ENCODE measurements around the gene TMEM255A. TPM values are rescaled to one million over a fixed set of nuclear protein-coding genes. Genes with fewer than 3 reads are reported as not detected.
A peak's percentile ranks its signal among the peaks of the same experiment; 100 is the strongest.

The TMEM255A gene
- total RNA-seq, 1 donor from 2014 or later, result 0.30 TPM

GRCh38 chrX:120308558-120308957 lies 2.7 kb downstream of the TMEM255A start:
- no peak for DNase-seq (ENCODE audit: low read depth)

- DNase-seq (ENCODE audit: low read depth), result no peak
Measured at GRCh38 chrX:120306630-120307029, 4.6 kb downstream of the TMEM255A start.

- DNase-seq (ENCODE audit: low read depth), result no peak
Measured at GRCh38 chrX:120305531-120306141, 5.6 kb downstream of the TMEM255A start.

- no peak for DNase-seq (ENCODE audit: low read depth)
Measured at GRCh38 chrX:120304256-120304655, 7.0 kb downstream of the TMEM255A start.

- peak; percentile 59 for DNase-seq (ENCODE audit: low read depth)
Measured at GRCh38 chrX:120302434-120302833, 8.8 kb downstream of the TMEM255A start.

- no peak for DNase-seq (ENCODE audit: low read depth)
Measured at GRCh38 chrX:120301960-120302359, 9.3 kb downstream of the TMEM255A start.

- DNase-seq (ENCODE audit: low read depth), result no peak
Measured at GRCh38 chrX:120301497-120301896, 9.8 kb downstream of the TMEM255A start.

- DNase-seq (ENCODE audit: low read depth), result no peak
Measured at GRCh38 chrX:120299928-120300327, 11.3 kb downstream of the TMEM255A start.

- no peak for DNase-seq (ENCODE audit: low read depth)
Measured at GRCh38 chrX:120297923-120298322, 13.3 kb downstream of the TMEM255A start.

- DNase-seq (ENCODE audit: low read depth), result no peak
Measured at GRCh38 chrX:120294651-120295050, 16.6 kb downstream of the TMEM255A start.

- DNase-seq (ENCODE audit: low read depth), result no peak
Measured at GRCh38 chrX:120293015-120293414, 18.2 kb downstream of the TMEM255A start.

- no peak for DNase-seq (ENCODE audit: low read depth)
Measured at GRCh38 chrX:120291211-120291610, 20.1 kb downstream of the TMEM255A start.

GRCh38 chrX:120290107-120290506 lies 21.2 kb downstream of the TMEM255A start:
- no peak for DNase-seq (ENCODE audit: low read depth)

- DNase-seq (ENCODE audit: low read depth), result no peak
Measured at GRCh38 chrX:120287513-120288112, 23.6 kb downstream of the TMEM255A start.

GRCh38 chrX:120286733-120287512 lies 24.3 kb downstream of the TMEM255A start:
- DNase-seq (ENCODE audit: low read depth), result no peak

- no peak for DNase-seq (ENCODE audit: low read depth)
Measured at GRCh38 chrX:120282697-120283096, 28.6 kb downstream of the TMEM255A start.

GRCh38 chrX:120281761-120282160 lies 29.5 kb downstream of the TMEM255A start:
- DNase-seq (ENCODE audit: low read depth), result no peak

- DNase-seq (ENCODE audit: low read depth), result no peak
Measured at GRCh38 chrX:120281021-120281624, 30.1 kb downstream of the TMEM255A start.

GRCh38 chrX:120274958-120275357 lies 36.3 kb downstream of the TMEM255A start:
- DNase-seq (ENCODE audit: low read depth), result no peak

- DNase-seq (ENCODE audit: low read depth), result no peak
Measured at GRCh38 chrX:120274145-120274544, 37.1 kb downstream of the TMEM255A start.

GRCh38 chrX:120271218-120271617 lies 40.0 kb downstream of the TMEM255A start:
- DNase-seq (ENCODE audit: low read depth), result no peak

- no peak for DNase-seq (ENCODE audit: low read depth)
Measured at GRCh38 chrX:120270567-120270966, 40.7 kb downstream of the TMEM255A start.

All from renal cortical epithelial cell (primary cell).